H1 (cell line): ENCODE measurements around the gene RPUSD3. TPM values are rescaled to one million over a fixed set of nuclear protein-coding genes. Genes with fewer than 3 reads are reported as not detected.

Experiments
- CTCF ChIA-PET: fragments of 300-600 bp; sonication (Branson Sonifier 250); formaldehyde crosslinking; loops from one replicate; lab custom pipeline; 2021; ENCODE audit not compliant: partially characterized antibody; lab: Charles Lee
- POLR2A ChIA-PET: fragments of 300-600 bp; sonication (Branson Sonifier 250); formaldehyde crosslinking; loops from one replicate; lab custom pipeline; 2021; ENCODE audit warnings: inconsistent platforms; ENCODE audit not compliant: partially characterized antibody; lab: Charles Lee
- DNase-seq, 2 experiments: peaks; one replicate each; pipeline versions ENCODE4 v3.0.0 to v3.0.0-alpha.2; 2010 to 2022; ENCODE audit warnings: low spot score in 2 of 2, low read depth in 1 of 2, mixed read lengths in 1 of 2
- FAIRE-seq: peaks from 2 replicates; lab custom pipeline; 2011; peaks lifted over from hg19 to GRCh38; lab: Jason Lieb, UNC
- H2AFZ ChIP-seq: 2 replicates; pipeline ENCODE4 v1.8.1; 2012; ENCODE audit warnings: low read length, inconsistent platforms
- H2AK5ac ChIP-seq: 2 replicates; pipeline ENCODE4 v1.6.1; 2013; ENCODE audit warnings: low read depth, low read length
- H2BK120ac ChIP-seq: replicated peaks from 2 replicates; pipeline ENCODE3; 2013; ENCODE audit warnings: low read depth, low read length, inconsistent platforms
- H2BK12ac ChIP-seq: 2 replicates; pipeline ENCODE4 v1.6.1; 2013; ENCODE audit warnings: low read depth, low read length
- H2BK15ac ChIP-seq: 2 replicates; pipeline ENCODE4 v1.6.1; 2013; ENCODE audit warnings: low read length
- H2BK20ac ChIP-seq: 2 replicates; pipeline ENCODE4 v1.6.1; 2013; ENCODE audit warnings: low read length
- H2BK5ac ChIP-seq: 2 replicates; pipeline ENCODE4 v1.6.1; 2013; ENCODE audit warnings: low read depth, low read length
- H3K14ac ChIP-seq: 2 replicates; pipeline ENCODE4 v1.6.1; 2013; ENCODE audit warnings: inconsistent platforms; ENCODE audit not compliant: insufficient read length
- H3K18ac ChIP-seq: 2 replicates; pipeline ENCODE4 v1.6.1; 2013; ENCODE audit warnings: low read length; ENCODE audit errors: extremely low read depth
- H3K23ac ChIP-seq: 2 replicates; pipeline ENCODE4 v1.6.1; 2013; ENCODE audit warnings: inconsistent platforms; ENCODE audit not compliant: insufficient read length
- H3K23me2 ChIP-seq: 2 replicates; pipeline ENCODE4 v1.6.1; 2013; ENCODE audit warnings: low read depth, low read length
- H3K27ac ChIP-seq: 2 replicates; pipeline ENCODE4 v1.6.1; 2011; ENCODE audit warnings: low read depth, low read length, inconsistent platforms
- H3K27me3 ChIP-seq, 4 experiments: replicated peaks in 1 of 4; 1 replicate in 1 of 4; 2 replicates in 3 of 4; pipeline versions ENCODE4 v1.6.1 to v1.8.1; 2011 to 2013; ENCODE audit warnings: low read length in 3 of 4, mild to moderate bottlenecking in 3 of 4, inconsistent platforms in 2 of 4, mixed read lengths in 2 of 4, moderate library complexity in 1 of 4; ENCODE audit not compliant: control insufficient read depth in 3 of 4, insufficient read depth in 3 of 4; ENCODE audit errors: extremely low read depth in 1 of 4
- H3K36me3 ChIP-seq, 4 experiments: 2 replicates each; pipeline versions ENCODE4 v1.6.1 to v1.8.1; 2011 to 2013; ENCODE audit warnings: mild to moderate bottlenecking in 4 of 4, low read length in 3 of 4, moderate library complexity in 2 of 4, control low read depth in 1 of 4, inconsistent platforms in 1 of 4; ENCODE audit not compliant: insufficient read depth in 4 of 4, control insufficient read depth in 2 of 4
- H3K4ac ChIP-seq: replicated peaks from 2 replicates; pipeline ENCODE3; 2013; ENCODE audit warnings: low read length, low read depth, mixed read lengths, inconsistent platforms; ENCODE audit not compliant: insufficient read length
- H3K4me1 ChIP-seq, 4 experiments: replicated peaks in 1 of 4; 1 replicate in 1 of 4; 2 replicates in 3 of 4; pipeline versions ENCODE4 v1.6.1 to v1.8.1; 2011 to 2013; ENCODE audit warnings: low read length in 3 of 4, inconsistent platforms in 2 of 4, mixed read lengths in 1 of 4; ENCODE audit not compliant: insufficient read depth in 4 of 4, control insufficient read depth in 3 of 4
- H3K4me2 ChIP-seq, 2 experiments: 2 replicates each; pipeline versions ENCODE4 v1.6.1 to v1.8.1; 2011 to 2013; ENCODE audit warnings: low read depth in 2 of 2, low read length in 2 of 2, control low read depth in 1 of 2, inconsistent platforms in 1 of 2, mild to moderate bottlenecking in 1 of 2; ENCODE audit not compliant: insufficient read depth in 1 of 2
- H3K4me3 ChIP-seq, 4 experiments: fragments of 200-600, 300-600 bp in 1 of 4; sonication (generic), shearing (Covaris generic), sonication (Bioruptor Twin) in 1 of 4; 2 replicates each; pipeline versions ENCODE4 v1.5.1 to v1.8.1; 2011 to 2016; ENCODE audit warnings: low read length in 4 of 4, low read depth in 3 of 4, control low read depth in 2 of 4, inconsistent platforms in 2 of 4, mild to moderate bottlenecking in 2 of 4, mixed read lengths in 1 of 4, moderate library complexity in 1 of 4; ENCODE audit not compliant: insufficient read depth in 2 of 4; ENCODE audit errors: extremely low read depth in 1 of 4
- H3K56ac ChIP-seq: replicated peaks from 2 replicates; pipeline ENCODE3; 2013; ENCODE audit warnings: low read depth, mild to moderate bottlenecking, mixed read lengths, low read length, inconsistent platforms; ENCODE audit not compliant: insufficient read length
- H3K79me1 ChIP-seq: 2 replicates; pipeline ENCODE4 v1.6.1; 2013; ENCODE audit warnings: low read depth, low read length, control low read depth
- H3K79me2 ChIP-seq, 2 experiments: 2 replicates each; pipeline versions ENCODE4 v1.6.1 to v1.8.1; 2012 to 2013; ENCODE audit warnings: low read length in 2 of 2, mild to moderate bottlenecking in 2 of 2, inconsistent platforms in 1 of 2; ENCODE audit not compliant: insufficient read depth in 2 of 2, control insufficient read depth in 1 of 2
- H3K9ac ChIP-seq, 4 experiments: replicated peaks in 1 of 4; 1 replicate in 1 of 4; 2 replicates in 3 of 4; pipeline versions ENCODE4 v1.6.1 to v1.8.1; 2011 to 2013; ENCODE audit warnings: low read depth in 3 of 4, low read length in 3 of 4, control low read depth in 2 of 4, mild to moderate bottlenecking in 2 of 4, moderate library complexity in 2 of 4, inconsistent platforms in 1 of 4; ENCODE audit errors: extremely low read depth in 1 of 4
- H3K9me3 ChIP-seq, 2 experiments: 2 replicates each; pipeline versions ENCODE4 v1.6.1 to v1.8.1; 2012 to 2013; ENCODE audit warnings: mild to moderate bottlenecking in 2 of 2, moderate library complexity in 2 of 2, control low read depth in 1 of 2, inconsistent platforms in 1 of 2, low read depth in 1 of 2, low read length in 1 of 2, mixed read lengths in 1 of 2; ENCODE audit not compliant: insufficient read depth in 2 of 2
- H4K20me1 ChIP-seq, 2 experiments: replicated peaks in 1 of 2; 2 replicates each; pipeline versions ENCODE3 to v1.8.1; 2011 to 2013; ENCODE audit warnings: inconsistent platforms in 2 of 2, low read length in 2 of 2, mild to moderate bottlenecking in 1 of 2; ENCODE audit not compliant: insufficient read depth in 2 of 2, control insufficient read depth in 1 of 2
- H4K5ac ChIP-seq: 2 replicates; pipeline ENCODE4 v1.6.1; 2013; ENCODE audit warnings: low read length, low read depth, mixed read lengths, inconsistent platforms; ENCODE audit not compliant: insufficient read length
- H4K8ac ChIP-seq: 2 replicates; pipeline ENCODE4 v1.8.0; 2013; ENCODE audit warnings: mild to moderate bottlenecking, moderate library complexity, low read length, inconsistent platforms; ENCODE audit not compliant: insufficient read depth; ENCODE audit errors: extremely low read depth
- H4K91ac ChIP-seq: replicated peaks from 2 replicates; pipeline ENCODE3; 2013; ENCODE audit warnings: low read length, mixed read lengths, inconsistent platforms; ENCODE audit not compliant: insufficient read length
- HDAC6 ChIP-seq: IDR thresholded peaks from one replicate; pipeline ENCODE4 v1.7.1; 2012; ENCODE audit warnings: low read depth, mild to moderate bottlenecking, inconsistent platforms, low read length, moderate library complexity
- KDM1A ChIP-seq: fragments of 200-600, 300-600 bp; sonication (generic); IDR thresholded peaks from 2 replicates; pipeline ENCODE4 v1.7.1; 2016; ENCODE audit warnings: mild to moderate bottlenecking, low read length, borderline replicate concordance
- NANOG ChIP-seq: IDR thresholded peaks from 2 replicates; pipeline ENCODE4 v1.6.1; 2011; ENCODE audit warnings: low read length, low read depth, mild to moderate bottlenecking, inconsistent platforms; ENCODE audit not compliant: insufficient read depth, poor library complexity, severe bottlenecking
- RAD21 ChIP-seq, 2 experiments: IDR thresholded peaks in 1 of 2; conservative IDR thresholded peaks in 1 of 2; 2 replicates each; pipeline ENCODE4 v1.6.1; 2011; ENCODE audit warnings: low read depth in 2 of 2, low read length in 2 of 2, improper control_type of control experiment in 1 of 2, inconsistent platforms in 1 of 2, mild to moderate bottlenecking in 1 of 2, moderate library complexity in 1 of 2
- SIX5 ChIP-seq: IDR thresholded peaks from 2 replicates; pipeline ENCODE4 v1.6.1; 2011; ENCODE audit warnings: mild to moderate bottlenecking, low read depth, low read length
- SP1 ChIP-seq: IDR thresholded peaks from 2 replicates; pipeline ENCODE4 v1.6.1; 2011; ENCODE audit warnings: low read depth, low read length
- TAF7 ChIP-seq: optimal IDR thresholded peaks from 2 replicates; pipeline ENCODE3; 2011; ENCODE audit warnings: low read depth, mild to moderate bottlenecking, inconsistent platforms, low read length, moderate library complexity, borderline replicate concordance
- WGBS, 2 experiments: shearing (Covaris generic) in 1 of 2; methylation state at CpG; one replicate each; pipeline versions ENCODE4 v1.1.6 to v1.1.7; 2013 to 2015; ENCODE audit warnings: low lambda C conversion rate in 2 of 2, mixed read lengths in 2 of 2, inconsistent platforms in 1 of 2, low coverage in 1 of 2, missing lambda C conversion rate in 1 of 2; ENCODE audit not compliant: insufficient replicate concordance in 2 of 2, insufficient coverage in 1 of 2, insufficient read length in 1 of 2; ENCODE audit errors: extremely low coverage in 1 of 2, missing lambda C conversion rate in 1 of 2; 5-methylcytosine and 5-hydroxymethylcytosine counted together
- polyA plus RNA-seq, 7 experiments: library from polyadenylated mRNA; depleted of rRNA in 3 of 7; stranded (reverse) in 5 of 7; unstranded in 2 of 7; fragments of >200 nt in 5 of 7; fragments of 200-250 nt in 2 of 7; gene quantifications; 1 replicate in 5 of 7; 2 replicates in 1 of 7; 4 replicates in 1 of 7; pipeline versions ENCODE4 v1.2.1 to v1.2.3, GENCODE V29; 2011 to 2013; ENCODE audit warnings: missing spikeins in 2 of 7, mixed read lengths in 2 of 7
- total RNA-seq: library from RNA; stranded (reverse); fragmentation: NEBNext Ultra II Directional; extraction: Animal tissue kit (Norgen Biotek cat#: 25700); gene quantifications from 2 replicates; pipeline ENCODE4 v1.2.1, GENCODE V29; 2021

Gene RPUSD3
- total and polyA plus RNA-seq, 2 of the 8 experiments (the other 6 are each of a cell fraction or from before 2014, with no cell fraction given), result 68.4 to 154 TPM

DNA sequence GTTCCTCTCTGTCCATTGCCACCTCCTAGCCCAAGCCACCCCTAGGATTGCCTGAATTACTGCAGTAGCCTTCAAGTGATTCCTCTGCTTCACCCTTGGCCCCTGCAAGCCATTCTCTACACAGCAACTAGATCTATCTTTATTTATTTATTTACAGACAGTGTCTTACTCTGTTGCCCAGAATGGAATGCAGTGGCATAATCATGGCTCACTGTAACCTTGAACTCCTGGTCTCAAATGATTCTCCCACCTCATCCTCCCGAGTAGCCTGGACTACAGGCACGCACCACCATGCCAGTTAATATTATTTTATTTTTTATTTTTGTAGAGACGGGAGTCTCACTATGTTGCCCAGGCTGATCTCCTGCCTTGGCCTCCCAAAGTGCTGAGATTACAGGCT lies 44.7 kb upstream of the RPUSD3 start:
- POLR2A ChIA-PET, result interaction anchor here (1.7 to 1.8 kb wide), 2 partner anchors 12 to 13 kb away, joined by 4 to 5 read pairs; partner anchors contain the start of gene IL17RE
- Histone ChIP-seq H4K5ac (no peak overlapping the region), H3K4me1 (peaks cover 0 to 2% (median 0%) of the 10 kb centered on the region in 4 experiments; a peak in 1 of 7 replicates), H2BK5ac (no peak overlapping the region), H2BK12ac (no peak overlapping the region), H3K23ac (no peak overlapping the region), H3K23me2 (0 out of 2 replicates have a peak, but pooled peaks cover 2% of the 10 kb centered on the region), H3K4me3 (no peak overlapping the region), H4K20me1 (peaks cover 1 to 4% of the 10 kb centered on the region in 2 experiments), H3K56ac (no peak overlapping the region), H2AK5ac (no peak overlapping the region), H3K79me1 (no peaks in the 10 kb centered on the region), H3K18ac (no peak overlapping the region), H4K91ac (no peak overlapping the region), H2BK120ac (no peak overlapping the region), H3K14ac (no peak overlapping the region), H3K9me3 (no peaks in the 10 kb centered on the region), H3K9ac (no peak overlapping the region), H2BK20ac (no peak overlapping the region), H2BK15ac (no peak overlapping the region), H3K4me2 (no peak overlapping the region), H2AFZ (no peak overlapping the region), H3K27me3 (no peaks in the 10 kb centered on the region), H4K8ac (no peak overlapping the region), H3K36me3 (peaks cover 7 to 14% (median 9%) of the 10 kb centered on the region in 4 experiments; a peak in 7 of 8 replicates), H3K27ac (no peak overlapping the region), H3K4ac (no peak overlapping the region), H3K79me2 (peaks cover 0 to 19% of the 10 kb centered on the region in 2 experiments; a peak in 2 of 4 replicates)
- 100% methylated on average over 3 of the region's 3 CpGs; no CpG with 5 or more reads in 1 of the 2 experiments for WGBS, 2 experiments
- CTCF ChIA-PET, result interaction anchor here (0.9 to 2.1 kb wide), 3 partner anchors 12 to 58 kb away, joined by 3 to 10 read pairs (median 3); no protein-coding TSS in a partner anchor
- FAIRE-seq, result no peak
- DNase-seq, result no peak
- TF ChIP-seq NANOG (no peak), SIX5 (no peak), TAF7 (no peak), HDAC6 (no peak), SP1 (no peak), KDM1A (no peak), RAD21 (IDR thresholded peaks at IDR 0.05 in 1 of 2, conservative IDR thresholded peaks at IDR 0.05 in 1 of 2; ENCODE audit: low read depth in 2 of 2, low read length in 2 of 2) (no peak)
